Cardiac muscle cell (in vitro differentiated cells and primary cell): Measurements from ENCODE around the gene TUBB4B. TPM values are rescaled to one million over a fixed set of nuclear protein-coding genes. Genes with fewer than 3 reads are reported as not detected.

Experiments used
- DNase-seq, 2 donors: peaks; one replicate each; pipeline versions ENCODE4 v3.0.0 to v3.0.0-alpha.2; 2010 to 2017; ENCODE audit warnings: low read depth in 1 of 2, low spot score in 1 of 2
- H3K27ac ChIP-seq: fragments of 200-600 bp; sonication (generic); 2 replicates; pipeline ENCODE4 v1.5.1; 2016
- H3K27me3 ChIP-seq: fragments of 200-600 bp; sonication (generic); 2 replicates; pipeline ENCODE4 v1.6.0; 2016; ENCODE audit warnings: control low read depth
- H3K36me3 ChIP-seq: fragments of 200-600 bp; sonication (generic); 2 replicates; pipeline ENCODE4 v1.5.1; 2016; ENCODE audit warnings: control low read depth
- H3K4me1 ChIP-seq: fragments of 200-600 bp; sonication (generic); 2 replicates; pipeline ENCODE4 v1.8.1; 2017; ENCODE audit warnings: low read depth, mild to moderate bottlenecking, mixed run types
- H3K4me3 ChIP-seq: fragments of 200-600 bp; sonication (generic); 2 replicates; pipeline ENCODE4 v1.5.1; 2016; ENCODE audit warnings: mild to moderate bottlenecking
- H3K9me3 ChIP-seq: fragments of 200-600 bp; sonication (generic); 2 replicates; pipeline ENCODE4 v1.5.1; 2017; ENCODE audit warnings: low read depth, mild to moderate bottlenecking, control low read depth
- polyA plus RNA-seq: library from polyadenylated mRNA; unstranded; fragments of >200 nt; fragmentation: Nextera tagmentation; extraction: Ambion mirVana; gene quantifications from 2 replicates; pipeline ENCODE4 v1.2.1, GENCODE V29; 2016
- total RNA-seq: library from RNA; depleted of rRNA; stranded (reverse); fragments of >200 nt; gene quantifications from 2 replicates; pipeline ENCODE4 v1.2.3, GENCODE V29; 2016
- TF ChIP-seq, protein P1 (sequence below): IDR thresholded peaks from 2 replicates; pipeline ENCODE4 v1.5.1; 2012; ENCODE audit warnings: low read depth, mild to moderate bottlenecking, low read length

The TUBB4B gene
- total and polyA plus RNA-seq, 2 experiments from 2014 or later: 540 to 745 TPM

DNA sequence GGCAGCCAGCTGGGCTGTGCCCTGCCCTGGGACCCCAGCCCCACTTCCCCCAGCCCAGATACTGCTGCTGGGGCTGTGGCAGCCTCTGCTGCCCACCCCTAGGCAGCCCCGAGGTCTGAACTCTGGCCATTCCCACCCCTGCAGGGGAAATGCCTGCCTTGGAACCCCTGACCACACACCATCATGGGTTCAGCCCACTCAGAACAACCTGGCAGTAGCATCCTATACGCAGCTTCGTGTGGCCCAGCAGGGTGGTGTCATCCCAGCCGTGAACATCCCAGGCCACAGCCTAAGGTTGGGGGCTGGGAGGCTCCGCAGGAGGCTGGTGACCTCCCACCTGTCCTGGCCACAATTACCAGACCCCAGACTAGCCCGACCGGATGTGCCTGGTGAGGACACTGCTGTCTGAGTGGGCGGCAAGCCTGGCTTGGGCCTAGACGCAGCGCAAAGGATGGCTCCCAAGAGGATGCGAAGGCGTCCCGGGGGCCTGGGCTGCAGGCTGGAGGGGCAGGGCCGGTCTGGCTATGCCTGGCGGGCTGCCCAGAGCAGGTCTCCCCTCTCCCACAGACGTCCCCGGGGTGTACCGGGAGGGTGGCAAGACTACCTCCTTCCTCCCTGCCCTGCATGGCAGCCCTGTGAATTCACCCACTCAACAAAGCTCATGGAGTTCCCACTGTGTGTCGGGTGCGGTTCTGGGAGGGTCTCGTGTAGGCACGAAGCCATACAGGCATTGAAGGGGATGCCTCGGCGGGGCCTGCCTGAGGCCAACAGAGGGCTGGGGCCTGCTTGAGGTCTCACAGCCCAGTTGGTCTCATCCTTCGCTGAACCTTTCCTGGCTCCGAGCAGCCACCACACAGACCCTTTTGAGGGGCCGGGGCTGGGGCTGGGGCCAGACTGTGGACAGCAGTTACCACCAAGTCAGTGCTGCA, 11.9 kb upstream of the TUBB4B start:
- Histone ChIP-seq H3K9me3 (no peaks in the 10 kb centered on the region), H3K27me3 (no peaks in the 10 kb centered on the region), H3K4me1 (peaks cover 3% of the 10 kb centered on the region), H3K36me3 (no peaks in the 10 kb centered on the region), H3K4me3 (no peak overlapping the region), H3K27ac (no peak overlapping the region)
- TF ChIP-seq, protein P1, sequence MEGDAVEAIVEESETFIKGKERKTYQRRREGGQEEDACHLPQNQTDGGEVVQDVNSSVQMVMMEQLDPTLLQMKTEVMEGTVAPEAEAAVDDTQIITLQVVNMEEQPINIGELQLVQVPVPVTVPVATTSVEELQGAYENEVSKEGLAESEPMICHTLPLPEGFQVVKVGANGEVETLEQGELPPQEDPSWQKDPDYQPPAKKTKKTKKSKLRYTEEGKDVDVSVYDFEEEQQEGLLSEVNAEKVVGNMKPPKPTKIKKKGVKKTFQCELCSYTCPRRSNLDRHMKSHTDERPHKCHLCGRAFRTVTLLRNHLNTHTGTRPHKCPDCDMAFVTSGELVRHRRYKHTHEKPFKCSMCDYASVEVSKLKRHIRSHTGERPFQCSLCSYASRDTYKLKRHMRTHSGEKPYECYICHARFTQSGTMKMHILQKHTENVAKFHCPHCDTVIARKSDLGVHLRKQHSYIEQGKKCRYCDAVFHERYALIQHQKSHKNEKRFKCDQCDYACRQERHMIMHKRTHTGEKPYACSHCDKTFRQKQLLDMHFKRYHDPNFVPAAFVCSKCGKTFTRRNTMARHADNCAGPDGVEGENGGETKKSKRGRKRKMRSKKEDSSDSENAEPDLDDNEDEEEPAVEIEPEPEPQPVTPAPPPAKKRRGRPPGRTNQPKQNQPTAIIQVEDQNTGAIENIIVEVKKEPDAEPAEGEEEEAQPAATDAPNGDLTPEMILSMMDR: no peak
- no peak for DNase-seq

DNA sequence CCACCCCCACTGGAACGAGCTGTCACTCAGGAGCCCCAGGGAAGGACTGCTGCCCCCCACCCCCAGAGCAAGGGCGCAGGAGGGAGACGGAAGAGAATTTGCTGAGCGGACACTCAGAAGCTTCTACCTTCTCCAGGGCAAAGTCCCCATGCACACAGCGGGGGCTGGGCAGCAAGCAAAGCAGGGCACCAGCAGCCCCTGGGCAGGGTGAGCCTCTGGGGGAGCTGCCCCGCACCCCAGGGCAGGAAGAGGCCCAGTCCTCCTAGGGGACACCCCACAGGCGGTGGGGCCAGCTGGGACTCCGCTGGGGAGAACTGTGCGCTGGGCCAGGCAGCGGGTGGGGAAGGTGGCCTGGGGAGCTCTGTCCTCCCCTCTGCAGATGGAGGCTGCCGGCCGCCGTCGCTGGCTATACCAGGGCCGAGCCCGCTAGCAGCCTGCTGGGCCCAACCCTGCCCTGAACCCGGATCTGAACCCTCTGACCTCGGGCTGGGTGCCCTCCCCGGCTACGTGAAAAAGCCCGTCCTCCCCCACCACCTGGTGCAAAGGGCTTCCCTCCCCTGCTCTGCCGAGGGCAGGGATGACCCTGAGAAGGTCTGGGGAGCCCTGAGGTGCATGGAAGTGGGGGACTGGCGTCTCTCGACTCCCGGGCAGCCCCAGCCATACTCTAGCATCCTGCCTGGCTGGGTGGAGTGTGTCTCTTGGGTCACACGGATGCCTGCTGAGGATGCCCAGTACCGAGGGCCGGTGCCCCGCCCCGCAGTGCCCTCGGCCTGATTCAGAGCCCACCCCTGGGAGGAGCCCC, 11.0 kb upstream of the TUBB4B start:
- DNase-seq: no peak
- TF ChIP-seq, protein P1: no peak
- H3K36me3 ChIP-seq: no peaks in the 10 kb centered on the region
- no peak overlapping the region for H3K27ac ChIP-seq
- peaks cover 3% of the 10 kb centered on the region for H3K4me1 ChIP-seq
- no peak overlapping the region for H3K4me3 ChIP-seq
- H3K27me3 ChIP-seq: no peaks in the 10 kb centered on the region
- H3K9me3 ChIP-seq: no peaks in the 10 kb centered on the region

DNA sequence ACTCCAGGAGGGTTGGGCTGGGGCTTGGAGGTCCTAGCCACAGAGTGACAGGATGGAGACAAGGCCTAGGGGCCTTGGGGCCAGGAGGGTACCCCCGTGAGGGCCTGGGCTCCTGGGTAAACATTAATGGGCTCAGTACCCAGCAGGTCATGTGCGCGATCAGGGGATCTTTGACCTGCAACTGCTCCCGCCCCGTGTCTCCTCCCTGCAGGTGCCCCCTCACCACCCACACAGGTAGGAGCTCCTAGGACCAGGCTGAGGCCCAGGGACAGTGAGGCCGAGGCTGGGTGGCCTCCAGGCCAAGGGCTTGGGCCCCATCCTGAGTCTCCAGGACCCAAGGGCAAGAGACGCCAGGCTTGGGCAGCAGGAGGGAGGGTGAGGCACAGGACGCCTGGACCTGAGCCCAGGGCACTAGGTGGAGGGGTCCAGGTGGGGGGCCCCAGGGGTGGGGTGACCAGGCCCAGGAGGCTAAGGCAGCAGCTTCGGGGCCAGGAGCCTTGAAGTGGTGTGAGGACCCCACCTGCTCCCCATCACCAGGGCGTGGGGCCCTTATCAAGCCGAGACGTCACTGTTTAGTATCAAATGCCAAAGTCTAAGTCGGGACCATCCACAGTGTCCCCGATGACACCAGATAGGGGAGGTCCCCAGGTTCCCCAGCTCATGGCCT, 10.2 kb upstream of the TUBB4B start, which contains the start of gene SLC34A3:
SLC34A3 (plus strand) TSS at position 197 of the 667 bp plus-strand sequence. CDS start 802 bp downstream, outside the sequence.
- Histone ChIP-seq H3K9me3 (no peaks in the 10 kb centered on the region), H3K4me3 (no peak within 1 kb of the TSS), H3K36me3 (no peaks in the 10 kb centered on the region), H3K27ac (no peak within 1 kb of the TSS), H3K27me3 (no peaks in the 10 kb centered on the region), H3K4me1 (peaks cover 8% of the 10 kb centered on the region)
- no peak for DNase-seq
- TF ChIP-seq, protein P1: no peak

DNA sequence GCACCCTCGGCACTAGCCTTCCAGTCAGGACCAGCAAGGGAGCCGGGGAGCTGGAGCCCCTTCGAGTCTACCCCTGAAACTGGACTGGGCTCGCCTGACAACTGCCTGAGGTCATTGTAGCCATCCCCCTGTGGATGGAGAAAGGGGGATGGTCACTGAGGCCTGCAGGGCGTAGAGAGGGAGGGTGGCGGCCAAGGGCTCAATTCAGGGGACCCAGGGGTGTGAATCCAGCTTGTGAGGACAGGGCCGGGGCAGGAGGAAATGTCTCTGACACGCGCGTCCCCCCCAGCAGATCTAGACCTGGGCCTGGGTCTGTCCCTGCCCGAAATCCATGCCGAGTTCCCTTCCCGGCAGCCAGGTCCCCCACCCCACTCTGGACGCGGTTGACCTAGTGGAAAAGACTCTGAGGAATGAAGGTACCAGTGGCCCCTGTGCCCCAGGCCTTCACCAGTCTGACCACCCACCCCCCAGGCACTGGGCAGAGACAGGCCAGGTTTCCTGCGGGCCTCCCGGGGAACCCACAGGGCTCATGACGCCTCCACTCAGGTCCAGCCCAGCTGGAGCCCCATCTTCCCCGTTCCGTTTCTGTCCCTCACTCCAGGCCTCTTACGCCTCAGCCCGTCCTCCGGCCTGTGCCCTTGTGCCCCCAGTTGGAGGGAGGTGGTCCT, 9.6 kb upstream of the TUBB4B start:
- TF ChIP-seq, protein P1: no peak
- no peaks in the 10 kb centered on the region for H3K27me3 ChIP-seq
- no peaks in the 10 kb centered on the region for H3K36me3 ChIP-seq
- H3K9me3 ChIP-seq: no peaks in the 10 kb centered on the region
- DNase-seq: no peak
- peaks cover 13% of the 10 kb centered on the region for H3K4me1 ChIP-seq
- no peak overlapping the region for H3K27ac ChIP-seq
- H3K4me3 ChIP-seq: no peak overlapping the region

GRCh38 chr9:137232101-137232500, 9.0 kb upstream of the TUBB4B start:
- Histone ChIP-seq H3K27ac (no peak overlapping the region), H3K4me1 (peaks cover 16% of the 10 kb centered on the region), H3K27me3 (no peaks in the 10 kb centered on the region), H3K9me3 (no peaks in the 10 kb centered on the region), H3K4me3 (no peak overlapping the region), H3K36me3 (no peaks in the 10 kb centered on the region)
- TF ChIP-seq, protein P1: no peak
- no peak for DNase-seq
